ENCODE results near the gene TRAF1. TPM values are rescaled to one million over a fixed set of nuclear protein-coding genes. Genes with fewer than 3 reads are reported as not detected.

Gene TRAF1
- total RNA-seq, 1 experiment from 2014 or later = 1.7 TPM

GRCh38 chr9:120961936-120962335, 35.3 kb upstream of the TRAF1 start:
- no peaks in the 10 kb centered on the region for H3K9me3 ChIP-seq (ENCODE audit: control insufficient read depth in 1 of 2, insufficient read depth in 1 of 2, low read depth in 1 of 2, low read length in 2 of 2)
- no peak overlapping the region for H3K9ac ChIP-seq (ENCODE audit: low read length)
- RAD21 ChIA-PET (ENCODE audit: low non-redundant PET in 1 of 2, low total read pairs in 2 of 2, uncharacterized antibody in 2 of 2, unreplicated experiment in 2 of 2) = no interaction called here
- H3K9me2 ChIP-seq (ENCODE audit: insufficient read depth) = no peaks in the 10 kb centered on the region
- H3K4me2 ChIP-seq (ENCODE audit: low read length) = no peak overlapping the region
- no peak overlapping the region for H3K4me3 ChIP-seq (replicated peaks in 1 of 2; ENCODE audit: low read depth in 1 of 2, low read length in 2 of 2)
- BruUV-seq (replicated peaks) = no TSS peak
- H3K27ac ChIP-seq (ENCODE audit: low read depth, low read length) = no peak overlapping the region
- DNase-seq (ENCODE audit: low read depth, low spot score) (no peak), ATAC-seq (no peak)
- intact Hi-C loops (cut with micrococcal nuclease) = no loop called here
- no peaks in the 10 kb centered on the region for H4K20me1 ChIP-seq (ENCODE audit: insufficient read depth)
- TF ChIP-seq SRF (IDR thresholded peaks at IDR 0.05; ENCODE audit: low read depth) (no peak), TCF7L2 (IDR thresholded peaks at IDR 0.05; ENCODE audit: borderline replicate concordance, extremely low read depth, insufficient read depth, insufficient read length) (no peak), YY1 (IDR thresholded peaks at IDR 0.05; ENCODE audit: extremely low read depth, insufficient replicate concordance, low read depth, low read length) (no peak), ELF1 (IDR thresholded peaks at IDR 0.05; ENCODE audit: borderline replicate concordance, low read depth) (no peak), EZH2phosphoT487 (IDR thresholded peaks at IDR 0.05; ENCODE audit: borderline replicate concordance) (no peak), JUND (IDR thresholded peaks at IDR 0.05) (no peak), SP1 (IDR thresholded peaks at IDR 0.05; ENCODE audit: low read depth) (no peak), ZFX (IDR thresholded peaks at IDR 0.05) (no peak)
- no peaks in the 10 kb centered on the region for H3K4me1 ChIP-seq (ENCODE audit: control insufficient read depth in 1 of 2, insufficient read depth in 2 of 2, low read length in 2 of 2)
- no peaks in the 10 kb centered on the region for H3K79me2 ChIP-seq (ENCODE audit: insufficient read depth, low read length)
- CTCF ChIA-PET = no interaction called here
- POLR2A ChIA-PET = no interaction called here
- H3K27me3 ChIP-seq (ENCODE audit: insufficient read depth, low read length) = no peaks in the 10 kb centered on the region
- no peaks in the 10 kb centered on the region for H3K36me3 ChIP-seq (ENCODE audit: control insufficient read depth in 1 of 2, insufficient read depth in 2 of 2, low read length in 2 of 2)
- H2AFZ ChIP-seq (ENCODE audit: low read depth, low read length, poor library complexity, severe bottlenecking) = no peak overlapping the region

- CTCF ChIA-PET = interaction anchor here (2.0 kb wide), 1 partner anchor 21 kb away, joined by 9 read pairs; no protein-coding TSS in a partner anchor
Measured at GRCh38 chr9:120960001-120960400, 33.4 kb upstream of the TRAF1 start.

More at GRCh38 chr9:120960001-120960400, 33.4 kb upstream of the TRAF1 start:
- Histone ChIP-seq H3K4me2 (ENCODE audit: low read length) (no peak overlapping the region), H3K9me2 (ENCODE audit: insufficient read depth) (no peaks in the 10 kb centered on the region), H3K4me1 (ENCODE audit: control insufficient read depth in 1 of 2, insufficient read depth in 2 of 2, low read length in 2 of 2) (no peaks in the 10 kb centered on the region), H2AFZ (ENCODE audit: low read depth, low read length, poor library complexity, severe bottlenecking) (no peak overlapping the region), H3K36me3 (ENCODE audit: control insufficient read depth in 1 of 2, insufficient read depth in 2 of 2, low read length in 2 of 2) (no peaks in the 10 kb centered on the region), H3K4me3 (replicated peaks in 1 of 2; ENCODE audit: low read depth in 1 of 2, low read length in 2 of 2) (no peak overlapping the region), H3K9ac (ENCODE audit: low read length) (no peak overlapping the region), H3K27me3 (ENCODE audit: insufficient read depth, low read length) (no peaks in the 10 kb centered on the region), H3K27ac (ENCODE audit: low read depth, low read length) (no peak overlapping the region), H3K9me3 (ENCODE audit: control insufficient read depth in 1 of 2, insufficient read depth in 1 of 2, low read depth in 1 of 2, low read length in 2 of 2) (no peaks in the 10 kb centered on the region), H3K79me2 (ENCODE audit: insufficient read depth, low read length) (no peaks in the 10 kb centered on the region), H4K20me1 (ENCODE audit: insufficient read depth) (no peaks in the 10 kb centered on the region)
- ChIA-PET RAD21 (ENCODE audit: low non-redundant PET in 1 of 2, low total read pairs in 2 of 2, uncharacterized antibody in 2 of 2, unreplicated experiment in 2 of 2) (no interaction called here), POLR2A (no interaction called here)
- TF ChIP-seq ELF1 (IDR thresholded peaks at IDR 0.05; ENCODE audit: borderline replicate concordance, low read depth) (no peak), JUND (IDR thresholded peaks at IDR 0.05) (no peak), CEBPB (IDR thresholded peaks at IDR 0.05; ENCODE audit: low read depth) (no peak), SRF (IDR thresholded peaks at IDR 0.05; ENCODE audit: low read depth) (no peak), ATF3 (IDR thresholded peaks at IDR 0.05) (no peak), SIN3A (IDR thresholded peaks at IDR 0.05; ENCODE audit: low read depth) (no peak), TCF7L2 (IDR thresholded peaks at IDR 0.05; ENCODE audit: borderline replicate concordance, extremely low read depth, insufficient read depth, insufficient read length) (no peak), CBX3 (IDR thresholded peaks at IDR 0.05; ENCODE audit: low read depth) (no peak), ZFX (IDR thresholded peaks at IDR 0.05) (no peak), SP1 (IDR thresholded peaks at IDR 0.05; ENCODE audit: low read depth) (no peak), RAD21 (IDR thresholded peaks at IDR 0.05; ENCODE audit: low read depth) (no peak), POLR2A (IDR thresholded peaks at IDR 0.05; ENCODE audit: borderline replicate concordance, extremely low read depth, insufficient read depth, insufficient read length) (no peak), MAX (IDR thresholded peaks at IDR 0.05) (no peak)
- intact Hi-C loops (cut with micrococcal nuclease) = no loop called here
- no TSS peak for BruUV-seq (replicated peaks)
- DNase-seq (ENCODE audit: low read depth, low spot score) (no peak), ATAC-seq (no peak)
